Kasumi-1 (cell line): ENCODE measurements around the gene NATD1.
"Not testable (repeated sequence)": the region's sequence is repeated elsewhere in the genome, so short reads cannot be mapped to it uniquely, and the experiment has no call there.

ENCODE experiments used
- DNase-seq, 2 experiments: peaks; one replicate each; lab custom pipeline; 2025; lab: John Stamatoyannopoulos, UW

NATD1 gene

DNA sequence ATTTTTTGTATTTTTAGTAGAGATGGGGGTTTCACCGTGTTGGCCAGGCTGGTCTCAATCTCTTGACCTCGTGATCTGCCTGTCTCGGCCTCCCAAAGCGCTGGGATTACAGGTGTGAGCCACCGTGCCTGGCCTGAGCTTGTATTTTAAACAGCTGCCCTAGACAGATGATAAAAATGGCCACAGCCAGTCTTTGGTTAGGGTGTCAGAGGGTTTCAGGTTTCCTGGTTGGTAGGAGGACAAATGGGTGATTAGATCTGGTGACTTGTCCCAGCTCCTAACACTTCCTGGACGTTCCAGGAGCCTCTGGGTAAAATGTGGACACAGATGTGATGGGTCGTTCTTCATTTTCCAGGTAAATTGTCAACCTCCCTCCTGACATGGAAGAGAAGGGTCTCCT lies 60.8 kb downstream of the NATD1 start:
- DNase-seq = not testable (repeated sequence)

DNA sequence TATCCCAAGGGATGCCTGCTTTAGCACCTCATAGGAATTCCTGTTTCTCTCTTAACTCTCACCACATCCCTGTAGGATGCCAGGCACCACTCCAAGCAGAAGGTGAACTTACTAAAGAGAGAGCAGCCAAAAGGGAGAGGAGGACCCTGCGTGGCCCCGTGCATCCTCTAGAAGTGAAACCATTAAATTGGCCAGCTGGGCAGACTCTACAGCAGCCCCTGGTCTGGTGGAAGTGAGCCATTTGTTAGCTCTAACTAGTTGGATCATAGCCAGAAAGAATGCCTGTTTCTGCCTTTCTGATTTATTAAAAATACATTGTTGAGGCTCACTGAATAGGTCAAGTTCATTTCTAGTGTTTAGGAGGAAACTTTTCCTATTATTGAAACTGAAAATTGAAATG lies 61.5 kb downstream of the NATD1 start:
- DNase-seq = no peak

- DNase-seq = no peak
These were observed 63.1 kb downstream of the NATD1 start for GRCh38 chr17:21190078-21190477.

DNA sequence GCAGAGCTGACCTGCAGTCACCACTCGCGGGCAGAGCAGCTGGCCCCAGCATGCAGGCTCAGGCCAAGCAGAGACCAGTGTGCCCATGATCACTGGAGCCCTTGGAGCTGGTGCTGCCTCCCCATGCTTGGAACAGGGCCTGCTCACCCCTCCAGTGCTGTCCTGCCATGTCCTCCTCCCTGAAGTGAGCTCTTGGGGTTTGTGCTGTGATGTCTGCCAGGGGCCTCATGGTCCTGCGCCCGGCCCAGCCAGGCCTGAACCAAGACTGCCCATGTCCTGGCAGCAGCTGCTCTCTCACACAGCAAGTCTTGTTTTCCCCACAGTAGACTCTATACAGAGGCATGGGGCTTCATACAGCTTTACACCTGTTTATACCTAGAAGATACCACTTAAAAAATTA lies 63.8 kb downstream of the NATD1 start:
- no peak for DNase-seq
